ENCODE measurements around the gene UTF1. TPM values are rescaled to one million over a fixed set of nuclear protein-coding genes. Genes with fewer than 3 reads are reported as not detected.

UTF1 gene
- total and polyA plus RNA-seq, 2 donors (not counting 1 experiment from before 2014, with no cell fraction given) = 0.10 to 0.25 TPM

DNA sequence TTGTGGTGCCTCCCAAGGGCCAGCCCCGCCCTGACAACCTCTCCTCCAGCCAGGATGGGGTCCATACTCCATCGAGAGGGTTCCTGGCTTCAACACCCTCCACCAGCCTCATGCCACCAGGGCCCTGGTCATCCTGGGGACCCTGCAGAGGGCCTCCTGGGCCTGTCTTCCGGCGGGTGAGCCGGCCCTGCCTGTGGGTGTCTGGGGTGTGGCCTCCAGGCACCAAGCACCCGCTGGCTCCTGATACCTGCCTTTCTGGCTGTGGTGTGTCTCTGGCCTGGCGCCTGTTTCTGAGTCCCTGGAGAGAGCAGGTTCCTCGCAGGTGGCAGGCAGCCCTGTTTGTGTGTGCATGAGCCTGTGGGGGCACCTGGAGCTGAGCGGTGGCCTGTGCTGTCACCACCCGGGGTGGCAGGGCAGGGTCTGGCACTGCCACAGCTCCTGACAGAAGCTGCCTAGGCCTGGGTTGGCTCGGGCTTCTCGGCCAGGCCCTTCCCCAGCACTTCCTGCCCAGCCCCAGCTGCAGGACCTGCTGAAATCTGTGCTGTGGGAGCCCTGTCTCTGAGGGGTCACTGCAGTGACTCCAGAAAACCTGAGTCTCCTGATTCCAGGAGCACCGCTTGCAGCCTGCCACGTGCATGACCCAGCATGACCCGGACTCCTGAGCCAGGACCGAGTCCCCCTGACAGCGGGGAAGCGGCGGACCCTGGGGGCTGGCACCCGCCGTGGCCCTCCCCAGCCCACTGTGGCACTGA is 28.2 kb downstream of the UTF1 start:
- Mint-ChIP-seq H3K27me3 (no peaks in the 10 kb centered on the region), H3K27ac (peak overlapping the region; percentile 83), H3K4me1 (peaks cover 51% of the 10 kb centered on the region), H3K4me3 (peak overlapping the region; percentile 73), H3K9me3 (ENCODE audit: insufficient read depth) (no peaks in the 10 kb centered on the region)
- H3K27me3 ChIP-seq (replicated peaks in 1 of 4; ENCODE audit: control extremely low read depth in 1 of 4, control insufficient read depth in 3 of 4, insufficient read depth in 4 of 4, low read length in 3 of 4) = no peaks in the 10 kb centered on the region
- peak overlapping the region; percentile 86 for H3K4me2 ChIP-seq (replicated peaks; ENCODE audit: low read depth, low read length, poor library complexity, severe bottlenecking)
- H2AFZ ChIP-seq (ENCODE audit: insufficient read depth, low read depth, low read length, poor library complexity, severe bottlenecking) = peak overlapping the region; percentile 87
- H3K27ac ChIP-seq (ENCODE audit: low read length in 2 of 2) = peak overlapping the region; percentile 34 to 60
- TF ChIP-seq, protein P1, sequence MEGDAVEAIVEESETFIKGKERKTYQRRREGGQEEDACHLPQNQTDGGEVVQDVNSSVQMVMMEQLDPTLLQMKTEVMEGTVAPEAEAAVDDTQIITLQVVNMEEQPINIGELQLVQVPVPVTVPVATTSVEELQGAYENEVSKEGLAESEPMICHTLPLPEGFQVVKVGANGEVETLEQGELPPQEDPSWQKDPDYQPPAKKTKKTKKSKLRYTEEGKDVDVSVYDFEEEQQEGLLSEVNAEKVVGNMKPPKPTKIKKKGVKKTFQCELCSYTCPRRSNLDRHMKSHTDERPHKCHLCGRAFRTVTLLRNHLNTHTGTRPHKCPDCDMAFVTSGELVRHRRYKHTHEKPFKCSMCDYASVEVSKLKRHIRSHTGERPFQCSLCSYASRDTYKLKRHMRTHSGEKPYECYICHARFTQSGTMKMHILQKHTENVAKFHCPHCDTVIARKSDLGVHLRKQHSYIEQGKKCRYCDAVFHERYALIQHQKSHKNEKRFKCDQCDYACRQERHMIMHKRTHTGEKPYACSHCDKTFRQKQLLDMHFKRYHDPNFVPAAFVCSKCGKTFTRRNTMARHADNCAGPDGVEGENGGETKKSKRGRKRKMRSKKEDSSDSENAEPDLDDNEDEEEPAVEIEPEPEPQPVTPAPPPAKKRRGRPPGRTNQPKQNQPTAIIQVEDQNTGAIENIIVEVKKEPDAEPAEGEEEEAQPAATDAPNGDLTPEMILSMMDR (IDR thresholded peaks at IDR 0.05) = no peak
- no peak for TF ChIP-seq EZH2 (IDR thresholded peaks at IDR 0.05; ENCODE audit: borderline replicate concordance, insufficient read depth, low read depth, low read length, poor library complexity, severe bottlenecking)
- CTCF ChIA-PET = interaction anchor here (0.9 to 8.9 kb wide), 15 partner anchors 13 to 115 kb away, joined by 3 to 80 read pairs (median 6); partner anchors contain the start of gene ADAM8
- H3K79me2 ChIP-seq (ENCODE audit: control insufficient read depth, insufficient read depth, low read length) = no peaks in the 10 kb centered on the region
- H3K4me1 ChIP-seq (ENCODE audit: control insufficient read depth in 2 of 2, insufficient read depth in 2 of 2, low read length in 2 of 2) = peaks cover 48 to 58% of the 10 kb centered on the region in 2 donors
- peak overlapping the region in 2 of 5 experiments; percentile 24 to 35 for H3K4me3 ChIP-seq (ENCODE audit: control extremely low read depth in 1 of 5, extremely low read depth in 1 of 5, insufficient read depth in 1 of 5, low read depth in 2 of 5, low read length in 4 of 5)
- peaks cover 0 to 8% of the 10 kb centered on the region in 2 experiments for H3K36me3 ChIP-seq (replicated peaks in 1 of 2; ENCODE audit: control extremely low read depth in 1 of 2, control insufficient read depth in 1 of 2, extremely low read depth in 1 of 2, insufficient read depth in 2 of 2, low read length in 1 of 2)
- DNase-seq (peak; percentile 70), ATAC-seq (ENCODE audit: low read depth) (peak; percentile 19)
- peak overlapping the region; percentile 40 for H3K9ac ChIP-seq (ENCODE audit: low read length)
- no peaks in the 10 kb centered on the region for H4K20me1 ChIP-seq (ENCODE audit: control insufficient read depth, insufficient read depth, low read length, poor library complexity, severe bottlenecking)
- 10% methylated on average over 21 of the region's 21 CpGs for WGBS (ENCODE audit: insufficient coverage)
- POLR2A ChIA-PET = interaction anchor here (0.5 to 3.5 kb wide), 3 partner anchors 17 to 318 kb away, joined by 3 to 12 read pairs (median 10); partner anchors contain the start of gene ADAM8
- intact Hi-C loops (cut with micrococcal nuclease) = loop anchor here (2.0 kb wide), 2 partner anchors 17 to 51 kb away; partner anchors contain the start of genes TUBGCP2 and ZNF511
- no peaks in the 10 kb centered on the region for H3K9me3 ChIP-seq (ENCODE audit: control extremely low read depth in 1 of 3, control insufficient read depth in 2 of 3, insufficient read depth in 1 of 3, low read length in 2 of 3)
